Peyer's patch (tissue), 4 donors: ENCODE measurements around the gene PACS1. TPM values are rescaled to one million over a fixed set of nuclear protein-coding genes. Genes with fewer than 3 reads are reported as not detected.

Source experiments
- DNase-seq, 3 donors: peaks; one replicate each; pipeline ENCODE4 v3.0.0-alpha.2; 2017 to 2019
- H3K27ac ChIP-seq, 4 donors: fragments of 200-600 bp; sonication (generic); one replicate each; pipeline ENCODE4 v1.5.1; 2016 to 2019
- H3K27me3 ChIP-seq, 2 donors: fragments of 200-600 bp; sonication (generic); one replicate each; pipeline ENCODE4 v1.5.1; 2019
- H3K36me3 ChIP-seq, 3 donors: fragments of 200-600 bp; sonication (generic); one replicate each; pipeline ENCODE4 v1.5.1; 2016 to 2019
- H3K4me1 ChIP-seq, 4 donors: fragments of 200-600 bp; sonication (generic); one replicate each; pipeline ENCODE4 v1.5.1; 2016 to 2019
- H3K4me3 ChIP-seq, 4 donors: fragments of 200-600 bp; sonication (generic); 1 replicate in 3 of 4; 2 replicates in 1 of 4; pipeline ENCODE4 v1.5.1; 2016 to 2019; ENCODE audit warnings: mild to moderate bottlenecking in 1 of 4
- H3K9me3 ChIP-seq, 4 donors: fragments of 200-600 bp; sonication (generic); one replicate each; pipeline ENCODE4 v1.5.1; 2016 to 2019; ENCODE audit warnings: mild to moderate bottlenecking in 1 of 4
- CTCF ChIP-seq, 6 experiments: fragments of 450-650 bp in 4 of 6; fragments of 200-600 bp in 2 of 6; sonication (generic) in 1 of 6; IDR thresholded peaks; one replicate each; pipeline ENCODE4 v1.5.1; 2017 to 2019; ENCODE audit warnings: antibody characterized with exemption in 6 of 6, mild to moderate bottlenecking in 3 of 6, moderate library complexity in 1 of 6
- POLR2A ChIP-seq, 2 donors: fragments of 450-650 bp; IDR thresholded peaks; one replicate each; pipeline ENCODE4 v1.5.1; 2017; ENCODE audit warnings: antibody characterized with exemption in 2 of 2, mild to moderate bottlenecking in 2 of 2, moderate library complexity in 2 of 2
- total RNA-seq, 4 donors: library from RNA; depleted of rRNA; stranded (reverse); fragments of >200 nt; gene quantifications; one replicate each; pipeline ENCODE4 v1.1.0, GENCODE V29; 2016

PACS1 gene
- total RNA-seq, 4 donors from 2014 or later, result 10.3 to 52.0 (median 22.3) TPM

GRCh38 chr11:66292543-66293332, 222.7 kb downstream of the PACS1 start:
- no peak for DNase-seq
- H3K27me3 ChIP-seq, result peaks cover 0 to 10% of the 10 kb centered on the region in 2 donors
- no peaks in the 10 kb centered on the region for H3K36me3 ChIP-seq
- TF ChIP-seq POLR2A (IDR thresholded peaks at IDR 0.05) (no peak), CTCF (IDR thresholded peaks at IDR 0.05) (no peak)
- H3K4me1 ChIP-seq, result peaks cover 0 to 22% (median 17%) of the 10 kb centered on the region in 4 donors
- H3K4me3 ChIP-seq, result no peak overlapping the region
- H3K27ac ChIP-seq, result no peak overlapping the region
- no peaks in the 10 kb centered on the region for H3K9me3 ChIP-seq

DNA sequence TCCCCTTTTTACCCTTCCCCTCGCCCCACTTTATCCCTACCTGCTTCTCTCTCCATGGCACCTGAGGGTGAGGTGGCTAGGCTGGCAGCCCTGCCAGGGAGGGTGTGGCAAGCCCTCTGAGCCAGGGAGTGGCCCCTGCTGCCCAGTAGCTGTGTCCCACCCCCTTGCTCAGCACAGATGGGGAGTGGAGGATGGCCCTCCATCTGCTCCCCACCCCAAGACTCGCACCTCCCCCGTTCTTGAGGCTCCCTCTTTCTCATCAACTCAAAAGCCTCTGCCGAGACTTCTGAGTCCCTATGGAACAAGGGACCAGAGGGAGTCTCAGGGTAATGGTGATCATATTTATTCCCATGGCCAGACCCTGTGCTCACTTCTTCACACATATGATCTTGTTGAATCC, 223.3 kb downstream of the PACS1 start:
- Histone ChIP-seq H3K4me3 (no peak overlapping the region), H3K9me3 (no peaks in the 10 kb centered on the region), H3K27me3 (peaks cover 0 to 10% of the 10 kb centered on the region in 2 donors), H3K36me3 (no peaks in the 10 kb centered on the region), H3K4me1 (peaks cover 0 to 16% (median 12%) of the 10 kb centered on the region in 4 donors), H3K27ac (no peak overlapping the region)
- no peak for TF ChIP-seq CTCF (IDR thresholded peaks at IDR 0.05)
- TF ChIP-seq POLR2A (IDR thresholded peaks at IDR 0.05), result no peak
- no peak for DNase-seq

- DNase-seq, result no peak
- Histone ChIP-seq H3K4me3 (no peak overlapping the region), H3K27ac (no peak overlapping the region), H3K27me3 (peaks cover 0 to 10% of the 10 kb centered on the region in 2 donors), H3K9me3 (no peaks in the 10 kb centered on the region), H3K36me3 (no peaks in the 10 kb centered on the region), H3K4me1 (peaks cover 0 to 14% (median 11%) of the 10 kb centered on the region in 4 donors)
- no peak for TF ChIP-seq POLR2A (IDR thresholded peaks at IDR 0.05)
- no peak for TF ChIP-seq CTCF (IDR thresholded peaks at IDR 0.05)
Observed at GRCh38 chr11:66293777-66294625, 223.9 kb downstream of the PACS1 start.

Other genes with a start within 250 kb of the PACS1 start
- gene SNX32, start 236.3 kb upstream of the PACS1 start, total RNA-seq, result 1 to 10 TPM in 3 of 4 donors, not detected in 1; 1.7 to 6.7 (median 6.4) TPM
- 1,000 to 10,000 TPM in 3 of 4 donors, 100 to 1,000 TPM in 1; 961 to 2,313 (median 1,456) TPM for gene CFL1, start 212.1 kb upstream of the PACS1 start, total RNA-seq
- 100 to 1,000 TPM in 1 of 4 donors, 10 to 100 TPM in 3; 68.3 to 101 (median 78.9) TPM for gene MUS81, start 209.8 kb upstream of the PACS1 start, total RNA-seq
- gene EFEMP2, start 197.5 kb upstream of the PACS1 start, total RNA-seq, result 10 to 100 TPM in 3 of 4 donors, 1 to 10 TPM in 1; 4.4 to 75.1 (median 12.1) TPM
- 1 to 10 TPM in 2 of 4 donors, not detected in 2; 1.3 to 1.9 TPM for gene CTSW, start 190.4 kb upstream of the PACS1 start, total RNA-seq
- 100 to 1,000 TPM; 100 to 173 (median 122) TPM for gene FIBP, start 181.8 kb upstream of the PACS1 start, total RNA-seq
- 10 to 100 TPM in 1 of 4 donors, 1 to 10 TPM in 3; 3.5 to 12.4 (median 7.4) TPM for gene CCDC85B, start 179.6 kb upstream of the PACS1 start, total RNA-seq
- gene FOSL1, start 169.9 kb upstream of the PACS1 start, total RNA-seq, result 1 to 10 TPM in 3 of 4 donors, not detected in 1; 1.5 to 7.4 (median 1.7) TPM
- gene C11orf68, start 151.2 kb upstream of the PACS1 start, total RNA-seq, result 10 to 100 TPM in 2 of 4 donors, 1 to 10 TPM in 2; 8.3 to 20.6 (median 12.1) TPM
- 100 to 1,000 TPM in 1 of 4 donors, 10 to 100 TPM in 3; 32.6 to 112 (median 57.5) TPM for gene DRAP1, start 150.8 kb upstream of the PACS1 start, total RNA-seq
- gene TSGA10IP, start 124.8 kb upstream of the PACS1 start, total RNA-seq, result not detected
- gene SART1, start 108.5 kb upstream of the PACS1 start, total RNA-seq, result 10 to 100 TPM; 14.4 to 61.9 (median 26.4) TPM
- gene EIF1AD, start 68.1 kb upstream of the PACS1 start, total RNA-seq, result 10 to 100 TPM; 15.1 to 66.0 (median 23.7) TPM
- gene BANF1, start 67.8 kb upstream of the PACS1 start, total RNA-seq, result 10 to 100 TPM; 25.4 to 42.4 (median 27.7) TPM
- gene CST6, start 58.3 kb upstream of the PACS1 start, total RNA-seq, result not detected
- not detected for gene CATSPER1, start 43.8 kb upstream of the PACS1 start, total RNA-seq
- gene GAL3ST3, start 21.1 kb upstream of the PACS1 start, total RNA-seq, result not detected
- gene SF3B2, start 17.9 kb upstream of the PACS1 start, total RNA-seq, result 100 to 1,000 TPM; 127 to 340 (median 171) TPM
- 10 to 100 TPM in 3 of 4 donors, 1 to 10 TPM in 1; 8.3 to 28.0 (median 13.2) TPM for gene KLC2, start 187.4 kb downstream of the PACS1 start, total RNA-seq
- gene RAB1B, start 198.4 kb downstream of the PACS1 start, total RNA-seq, result 100 to 1,000 TPM in 2 of 4 donors, 10 to 100 TPM in 2; 80.0 to 161 (median 103) TPM
- not detected for gene CNIH2, start 207.9 kb downstream of the PACS1 start, total RNA-seq
- 100 to 1,000 TPM in 3 of 4 donors, 10 to 100 TPM in 1; 52.0 to 132 (median 115) TPM for gene YIF1A, start 218.9 kb downstream of the PACS1 start, total RNA-seq
- under 1 TPM in 2 of 4 donors, not detected in 2; 0.27 to 0.35 TPM for gene TMEM151A, start 221.6 kb downstream of the PACS1 start, total RNA-seq
- gene CD248, start 246.8 kb downstream of the PACS1 start, total RNA-seq, result 10 to 100 TPM in 3 of 4 donors, 1 to 10 TPM in 1; 2.9 to 44.6 (median 12.0) TPM